GM21723 (cell line): ENCODE results near the gene ADGRG7.
"Not testable (repeated sequence)": the region's sequence is repeated elsewhere in the genome, so short reads cannot be mapped to it uniquely, and the experiment has no call there.

ENCODE experiments used
- ATAC-seq: cut with Tn5 transposase; IDR thresholded peaks from one replicate; pipeline ENCODE4 v1.9.1; 2021; ENCODE audit warnings: mild to moderate bottlenecking, moderate library complexity; ENCODE audit not compliant: unreplicated experiment

Gene ADGRG7, protein sequence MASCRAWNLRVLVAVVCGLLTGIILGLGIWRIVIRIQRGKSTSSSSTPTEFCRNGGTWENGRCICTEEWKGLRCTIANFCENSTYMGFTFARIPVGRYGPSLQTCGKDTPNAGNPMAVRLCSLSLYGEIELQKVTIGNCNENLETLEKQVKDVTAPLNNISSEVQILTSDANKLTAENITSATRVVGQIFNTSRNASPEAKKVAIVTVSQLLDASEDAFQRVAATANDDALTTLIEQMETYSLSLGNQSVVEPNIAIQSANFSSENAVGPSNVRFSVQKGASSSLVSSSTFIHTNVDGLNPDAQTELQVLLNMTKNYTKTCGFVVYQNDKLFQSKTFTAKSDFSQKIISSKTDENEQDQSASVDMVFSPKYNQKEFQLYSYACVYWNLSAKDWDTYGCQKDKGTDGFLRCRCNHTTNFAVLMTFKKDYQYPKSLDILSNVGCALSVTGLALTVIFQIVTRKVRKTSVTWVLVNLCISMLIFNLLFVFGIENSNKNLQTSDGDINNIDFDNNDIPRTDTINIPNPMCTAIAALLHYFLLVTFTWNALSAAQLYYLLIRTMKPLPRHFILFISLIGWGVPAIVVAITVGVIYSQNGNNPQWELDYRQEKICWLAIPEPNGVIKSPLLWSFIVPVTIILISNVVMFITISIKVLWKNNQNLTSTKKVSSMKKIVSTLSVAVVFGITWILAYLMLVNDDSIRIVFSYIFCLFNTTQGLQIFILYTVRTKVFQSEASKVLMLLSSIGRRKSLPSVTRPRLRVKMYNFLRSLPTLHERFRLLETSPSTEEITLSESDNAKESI

DNA sequence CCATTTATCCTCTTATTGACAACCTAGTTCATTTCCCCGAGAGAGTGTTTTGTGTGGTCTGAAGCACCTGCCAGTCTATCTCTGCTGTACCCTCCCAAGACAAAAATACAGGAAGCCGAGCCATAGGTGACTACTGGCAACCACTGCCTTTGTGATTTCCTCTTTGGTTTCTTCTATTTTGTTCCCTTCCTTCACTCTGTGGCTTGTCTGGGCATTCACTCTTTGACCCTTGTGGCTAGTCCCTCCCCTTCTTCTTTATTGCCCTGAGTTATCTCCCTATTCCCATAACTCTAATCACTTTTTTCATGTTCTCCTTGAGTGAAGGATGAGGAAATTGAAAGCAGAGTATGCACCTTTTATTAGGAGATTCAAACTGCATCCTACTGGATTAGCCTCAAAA lies at the start of gene ADGRG7:
Gene ADGRG7 (plus strand): TSS at position 297 of the 400 bp plus-strand sequence. CDS start 256 bp downstream, outside the sequence.
- ATAC-seq: no peak

DNA sequence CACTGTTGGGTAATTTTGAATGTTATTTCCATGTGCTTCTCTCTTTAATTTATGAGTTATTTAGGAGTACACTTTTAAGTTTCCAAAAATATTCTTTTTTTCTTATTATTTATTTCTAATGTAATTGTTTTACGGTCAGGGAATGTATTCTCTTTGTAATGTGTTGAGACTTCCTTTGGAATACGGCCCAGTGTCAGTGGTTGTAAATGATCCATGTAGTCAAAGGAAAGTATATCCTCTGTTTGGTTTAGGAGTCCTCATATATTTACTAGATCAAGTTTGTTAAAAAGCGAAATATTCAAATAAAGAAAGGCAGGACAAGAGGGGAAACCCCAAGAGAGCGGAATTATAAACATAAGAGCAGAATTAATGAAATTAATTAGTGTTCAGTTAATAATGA lies 49.0 kb upstream of the ADGRG7 start:
- ATAC-seq: no peak

DNA sequence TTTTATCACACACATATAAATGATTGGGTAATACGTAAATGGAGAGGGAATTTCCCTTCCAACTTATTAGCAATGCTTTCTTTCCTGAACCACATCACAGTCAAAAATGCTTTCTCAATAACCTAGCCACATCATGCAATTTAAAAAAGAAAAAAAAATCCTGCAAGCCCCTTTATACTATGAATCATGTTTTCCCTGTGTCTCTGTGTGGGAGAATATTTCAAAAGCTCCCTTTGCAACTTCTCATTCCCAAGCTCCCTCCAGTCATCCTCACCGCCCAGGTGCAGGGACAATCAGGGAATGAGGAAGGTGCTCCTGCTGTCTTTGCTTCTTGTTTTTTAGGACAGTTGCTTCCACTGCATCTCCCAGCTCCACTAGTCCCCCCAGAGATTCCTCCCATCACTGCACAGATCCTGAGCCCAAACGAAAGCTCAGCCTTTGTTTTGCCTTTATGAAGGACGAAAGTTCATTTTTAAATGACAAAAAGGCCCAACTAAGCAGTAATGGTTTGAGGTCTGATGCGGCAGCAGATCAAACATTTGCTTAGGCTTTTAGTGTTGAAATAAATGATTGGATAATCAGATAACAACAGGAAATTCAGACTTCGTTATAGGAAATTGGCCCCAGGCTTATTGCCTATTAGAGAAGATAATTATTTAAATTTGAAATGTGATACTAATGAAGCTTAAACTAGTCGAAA lies 47.8 kb upstream of the ADGRG7 start:
- no peak for ATAC-seq

DNA sequence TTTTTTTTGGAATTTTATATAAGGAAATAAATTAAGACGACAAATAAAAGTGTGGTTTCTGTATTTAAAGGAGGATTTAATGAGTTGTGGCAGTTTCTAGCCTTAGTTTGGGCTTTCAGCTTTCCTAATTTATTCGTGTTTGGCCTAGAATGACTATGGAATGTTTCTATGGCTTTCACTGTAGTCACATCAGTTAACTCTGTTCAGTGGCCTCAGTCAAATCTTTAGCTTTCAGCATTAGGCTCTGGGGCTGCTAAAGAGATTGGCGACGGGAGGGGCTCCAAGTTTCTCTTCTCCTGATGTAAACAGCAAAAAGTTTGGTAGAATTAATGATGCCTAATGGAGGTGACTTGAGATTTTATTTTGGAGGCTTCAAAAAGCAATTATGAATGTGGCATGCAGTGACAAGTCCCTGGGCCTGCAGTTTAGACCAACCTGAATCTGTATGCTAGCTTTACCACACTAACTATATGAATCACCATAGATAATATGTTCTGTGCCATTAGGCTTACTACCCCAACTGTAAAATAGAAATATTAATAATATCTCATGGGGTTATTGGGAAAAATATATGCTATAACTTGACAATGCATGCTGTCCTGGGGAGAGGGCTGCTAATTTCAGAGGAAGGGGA lies 47.1 kb upstream of the ADGRG7 start:
- no peak for ATAC-seq

DNA sequence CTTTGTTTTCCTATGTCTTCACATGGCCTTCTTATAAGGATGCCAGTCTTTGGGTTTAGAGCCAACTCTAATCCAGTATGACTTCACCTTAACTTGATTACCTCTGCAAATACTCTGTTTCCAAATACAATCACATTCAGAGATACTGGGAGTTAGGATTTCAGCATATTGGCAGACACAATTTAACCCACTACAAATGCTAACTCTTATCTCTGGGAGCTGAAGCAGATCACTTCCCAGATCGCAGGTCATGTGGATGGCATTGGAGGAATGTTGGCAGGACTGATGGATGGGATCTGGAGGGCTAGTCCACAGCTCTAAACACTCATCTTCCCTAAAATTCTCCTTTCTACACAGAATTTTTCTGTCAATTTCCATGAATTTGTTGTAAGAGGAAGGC lies 46.2 kb upstream of the ADGRG7 start:
- no peak for ATAC-seq

DNA sequence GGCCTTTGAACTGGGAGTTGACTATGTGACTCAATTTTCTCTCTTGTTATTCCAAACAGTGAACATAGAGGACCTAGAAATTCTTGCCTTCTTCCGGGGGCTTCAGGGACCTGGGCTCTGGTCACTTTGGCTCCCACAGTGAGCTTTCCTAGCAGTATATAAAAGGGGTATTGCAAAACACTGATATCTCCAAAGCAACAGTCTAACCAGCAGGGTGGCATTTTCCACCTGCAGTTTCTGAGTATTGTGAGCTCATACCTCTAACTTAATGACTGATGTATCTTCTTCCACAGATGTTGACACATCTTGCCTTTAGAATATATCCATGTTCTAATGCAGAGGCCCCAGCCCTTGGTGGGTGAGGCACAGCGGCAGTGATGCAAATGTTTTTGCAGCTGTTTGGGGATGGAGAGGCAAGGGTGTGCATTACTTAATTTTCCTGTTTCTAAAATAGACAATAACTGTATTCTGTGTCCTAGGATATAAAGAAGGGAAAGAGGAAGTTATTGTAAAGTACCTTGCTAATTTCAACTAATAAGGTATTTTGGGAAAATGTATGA lies 45.7 kb upstream of the ADGRG7 start:
- ATAC-seq: no peak

DNA sequence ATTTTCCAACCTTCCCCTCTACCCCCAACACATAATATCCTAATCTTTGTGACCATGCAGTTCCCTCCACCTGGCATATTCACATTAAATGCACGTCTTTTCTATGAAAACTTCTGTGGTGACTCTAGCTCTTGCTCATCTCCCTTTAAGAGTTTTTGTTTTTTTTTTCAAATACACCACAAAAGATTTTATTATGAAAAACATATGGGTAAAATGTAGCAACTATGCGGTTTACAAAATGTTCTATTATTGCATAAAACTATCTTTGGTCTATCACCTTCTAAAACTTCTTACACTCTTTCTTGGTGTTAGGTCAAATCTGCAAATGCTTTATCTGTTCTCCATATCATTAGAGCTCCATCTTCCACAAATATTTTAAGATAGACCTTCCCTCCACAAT lies 38.6 kb upstream of the ADGRG7 start:
- no peak for ATAC-seq

DNA sequence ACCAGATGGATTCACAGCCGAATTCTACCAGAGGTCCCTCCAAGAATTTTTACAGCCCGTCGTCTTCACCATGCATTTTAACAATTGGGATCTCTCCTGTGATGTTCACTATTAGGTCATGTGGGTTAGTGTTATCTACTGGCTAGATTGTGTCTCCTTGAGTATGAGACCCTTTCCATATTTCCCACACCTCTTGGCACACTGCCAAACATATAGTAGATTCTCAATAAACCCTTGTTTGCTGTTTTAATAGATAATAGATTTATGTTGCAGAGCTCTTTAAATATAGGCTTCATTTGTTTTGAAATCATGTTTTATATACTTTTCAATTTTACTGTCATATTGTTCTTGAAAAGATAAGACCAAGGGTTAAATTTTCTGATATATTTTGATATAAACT lies 34.9 kb upstream of the ADGRG7 start:
- no peak for ATAC-seq

DNA sequence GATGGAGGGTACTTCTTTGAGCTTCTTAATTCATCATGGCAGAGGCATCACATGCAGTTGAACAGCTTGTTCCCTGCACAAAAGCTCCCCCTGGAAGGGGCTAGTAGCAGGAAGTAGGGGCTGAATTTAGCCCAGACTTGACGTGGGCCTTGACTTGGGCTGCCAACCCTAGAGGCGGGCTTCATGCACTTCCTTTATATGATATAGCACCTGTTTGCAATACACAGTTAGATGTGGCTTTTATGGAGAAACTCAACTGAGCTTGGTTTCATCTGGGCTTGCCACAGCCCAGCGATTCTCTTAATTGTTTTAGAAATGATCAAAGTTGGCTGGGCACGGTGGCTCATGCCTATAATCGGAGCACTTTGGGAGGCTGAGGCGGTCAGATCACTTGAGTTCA lies 33.7 kb upstream of the ADGRG7 start:
- no peak for ATAC-seq

DNA sequence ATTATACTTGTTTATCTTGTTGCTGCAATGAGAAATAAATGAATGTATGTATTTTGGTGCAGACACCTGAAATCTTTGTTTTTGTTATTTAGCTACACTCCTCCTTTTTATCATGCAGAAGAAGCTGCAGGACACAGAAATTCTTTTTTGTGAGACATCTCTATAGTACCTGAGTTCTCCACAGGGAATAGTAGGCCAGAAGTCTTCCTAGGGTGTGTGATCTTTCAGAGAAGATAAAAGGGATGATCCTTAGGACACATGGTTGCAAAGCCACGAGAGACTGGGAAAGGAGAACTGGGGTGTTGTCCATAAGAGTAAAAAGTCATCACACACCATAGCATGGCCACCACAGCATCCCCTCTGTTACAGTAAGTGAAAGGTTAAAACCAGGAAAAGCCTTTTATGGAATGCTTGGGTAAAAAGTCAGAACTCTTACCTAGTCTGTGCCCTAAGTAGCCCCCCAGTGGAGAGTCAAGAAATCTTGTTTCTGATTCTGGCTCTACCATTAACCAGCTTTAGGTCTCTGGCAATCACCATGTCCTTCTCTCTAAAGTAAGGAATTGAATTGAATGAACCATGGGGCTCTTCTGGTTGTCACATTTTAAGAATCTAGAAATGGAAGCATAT lies 31.9 kb upstream of the ADGRG7 start:
- ATAC-seq: no peak

DNA sequence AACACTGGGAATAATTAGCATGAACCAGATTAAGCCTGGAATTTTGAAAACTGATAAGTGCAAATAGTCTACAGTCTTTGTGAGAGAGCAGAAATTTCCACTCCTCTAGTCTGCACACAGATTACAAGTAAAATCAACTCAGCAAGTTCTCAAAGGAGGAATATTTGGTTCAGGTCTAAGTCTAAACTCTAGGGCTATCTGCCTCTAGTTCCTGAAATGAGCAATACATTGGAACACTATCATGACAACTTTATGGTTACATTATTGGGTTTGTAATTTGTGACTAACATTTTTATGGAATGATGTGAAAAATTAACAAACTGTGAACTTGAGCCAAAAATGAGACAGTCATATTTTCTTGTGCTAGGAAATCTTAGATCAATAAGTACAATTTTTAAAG lies 30.8 kb upstream of the ADGRG7 start:
- ATAC-seq: no peak

DNA sequence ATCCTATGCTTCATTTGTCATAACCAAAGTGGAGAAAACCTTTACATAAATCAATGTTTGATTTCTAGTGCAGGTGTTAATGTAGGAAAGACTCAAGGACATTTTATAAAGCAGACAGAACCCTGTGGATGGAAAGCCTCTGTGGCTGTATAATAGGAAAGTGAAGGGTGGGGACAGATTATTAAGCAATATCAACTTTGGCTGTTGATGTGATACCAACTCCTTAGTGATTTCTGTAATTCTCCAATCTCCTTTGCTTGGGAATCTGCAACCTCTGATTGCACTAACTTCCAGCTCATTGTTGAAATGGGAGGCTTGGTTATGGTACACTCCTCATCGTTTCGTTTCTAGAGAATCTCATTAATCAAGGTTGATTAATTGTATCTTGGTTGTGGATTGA lies 29.3 kb upstream of the ADGRG7 start:
- no peak for ATAC-seq

DNA sequence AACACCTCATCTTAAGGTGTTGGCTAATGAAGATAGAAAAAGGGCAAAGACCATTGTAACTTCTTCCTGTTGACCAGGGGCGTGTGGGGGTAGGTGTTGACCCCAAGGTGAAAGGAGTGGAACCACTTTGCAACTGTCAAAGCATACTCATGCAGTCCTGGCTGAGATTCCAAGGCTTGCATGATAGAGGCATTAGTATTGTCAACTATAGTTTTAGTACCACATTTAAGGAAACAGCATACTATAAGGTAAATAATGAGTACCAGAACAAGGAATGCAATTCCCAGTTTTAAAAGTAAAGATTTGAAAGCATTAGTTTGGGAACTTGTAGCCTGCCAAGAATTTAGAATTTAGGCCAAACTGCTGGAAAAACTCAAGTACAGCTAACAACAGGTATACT lies 27.8 kb upstream of the ADGRG7 start:
- no peak for ATAC-seq

DNA sequence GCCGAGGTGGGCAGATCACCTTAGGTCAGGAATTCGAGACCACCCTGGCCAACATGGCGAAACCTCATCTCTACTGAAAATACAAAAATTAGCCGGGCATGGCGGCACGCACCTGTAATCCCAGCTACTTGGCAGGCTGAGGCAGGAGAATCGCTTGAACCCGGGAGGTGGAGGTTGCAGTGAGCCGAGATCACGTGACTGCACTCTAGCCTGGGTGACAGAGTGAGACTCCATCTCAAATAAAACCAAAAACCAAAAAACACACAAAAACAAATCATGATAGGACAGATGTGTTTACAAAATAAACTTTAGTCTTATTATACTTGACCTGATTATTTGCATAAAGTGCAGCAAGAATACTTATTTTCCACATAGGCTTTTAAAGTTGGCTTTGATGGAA lies 27.2 kb upstream of the ADGRG7 start:
- ATAC-seq: not testable (repeated sequence)

DNA sequence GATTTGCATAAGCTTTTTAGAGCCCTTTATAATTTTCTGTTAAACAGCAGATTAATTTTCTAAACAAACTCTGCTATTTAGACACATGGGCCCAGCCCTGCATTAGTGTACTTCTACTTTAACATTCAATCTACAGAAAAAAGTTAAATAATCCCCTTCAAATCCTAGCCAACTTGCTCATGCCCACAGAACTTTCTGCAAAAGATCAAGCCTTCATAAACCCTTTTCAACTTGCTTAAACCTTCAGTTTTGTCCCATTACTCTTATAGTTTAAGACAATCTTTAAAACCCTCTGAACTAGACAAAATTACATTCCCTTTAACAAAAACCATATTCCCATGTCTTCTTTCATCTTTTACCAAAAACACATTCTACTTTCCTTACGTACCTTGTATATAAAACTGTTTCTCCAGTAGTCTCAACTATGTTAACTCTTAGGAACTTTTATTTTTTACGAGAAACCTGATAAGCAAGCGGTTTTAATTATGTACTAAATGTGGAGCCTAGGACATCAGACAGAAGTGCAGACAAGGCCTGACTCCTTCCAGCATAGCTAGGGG lies 25.2 kb upstream of the ADGRG7 start:
- ATAC-seq: no peak

DNA sequence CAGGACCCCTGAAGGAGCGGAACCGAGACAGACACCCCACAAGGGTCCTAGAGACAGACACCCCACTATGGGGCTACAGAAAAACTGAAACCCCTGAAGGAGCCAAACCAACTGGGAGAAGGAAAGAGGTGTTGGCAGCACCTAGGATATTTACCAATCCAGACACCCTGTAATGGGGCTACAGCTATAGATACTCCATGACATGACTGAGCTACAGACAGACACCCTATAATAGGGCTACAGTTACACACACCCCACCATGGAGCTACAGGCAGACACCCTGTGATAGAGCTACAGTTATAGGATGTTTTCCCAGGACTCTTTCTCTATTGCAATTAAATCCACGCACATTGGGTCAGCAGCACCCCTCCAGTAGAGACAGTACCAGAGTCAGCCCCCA lies 22.6 kb upstream of the ADGRG7 start:
- no peak for ATAC-seq

DNA sequence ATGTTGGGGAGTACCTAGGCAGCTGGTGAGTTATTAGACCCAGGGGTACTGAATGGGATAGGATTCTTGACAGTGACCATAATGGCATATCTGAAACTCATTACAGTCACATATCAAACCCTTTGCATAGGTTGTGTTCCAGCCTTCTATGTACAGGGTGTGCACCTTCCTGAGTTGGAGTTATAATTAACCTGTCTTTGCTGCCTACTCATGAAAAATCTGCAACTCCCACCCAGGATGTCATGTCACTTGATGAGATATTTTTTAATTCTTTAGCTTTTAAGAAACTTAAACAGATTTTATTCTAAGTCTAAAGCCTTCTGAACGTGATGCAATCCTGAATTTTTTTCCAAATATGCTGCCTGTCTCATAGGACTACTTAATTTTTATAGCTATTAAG lies 21.1 kb upstream of the ADGRG7 start:
- no peak for ATAC-seq

DNA sequence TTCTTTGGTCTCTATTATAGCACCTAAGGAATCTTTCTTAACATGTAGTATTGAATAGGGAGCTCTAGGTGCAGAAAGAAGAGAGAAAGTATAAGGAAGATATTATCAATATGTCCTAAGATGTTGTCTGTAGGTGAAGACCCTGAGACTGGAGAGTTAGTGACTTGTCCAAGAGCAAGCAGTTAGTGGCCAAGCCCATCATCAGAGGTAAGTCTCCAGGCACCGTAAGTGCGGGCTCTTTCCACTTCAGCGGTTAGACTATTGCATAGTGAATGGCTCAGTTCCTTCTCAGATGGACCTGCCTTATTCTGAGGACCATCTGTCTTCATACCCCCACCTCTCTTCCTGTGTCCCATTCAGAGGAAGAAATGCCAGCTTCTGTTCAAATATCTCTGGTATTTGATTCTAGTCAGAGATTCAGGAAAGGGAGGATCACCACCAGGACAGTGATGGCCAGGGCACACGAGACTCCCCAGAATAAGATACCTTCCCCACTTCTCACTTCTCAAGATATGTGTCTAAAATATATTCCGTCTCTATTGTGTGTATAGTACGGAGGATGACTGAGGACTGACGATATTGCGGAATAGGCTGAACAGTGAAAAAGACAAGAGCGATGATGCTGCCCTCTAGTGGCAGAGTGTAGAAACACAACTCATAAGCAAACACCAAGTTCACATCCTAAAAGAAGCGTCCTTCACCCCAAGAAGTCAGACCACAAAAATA lies 19.1 kb upstream of the ADGRG7 start:
- peak; percentile 93 for ATAC-seq

DNA sequence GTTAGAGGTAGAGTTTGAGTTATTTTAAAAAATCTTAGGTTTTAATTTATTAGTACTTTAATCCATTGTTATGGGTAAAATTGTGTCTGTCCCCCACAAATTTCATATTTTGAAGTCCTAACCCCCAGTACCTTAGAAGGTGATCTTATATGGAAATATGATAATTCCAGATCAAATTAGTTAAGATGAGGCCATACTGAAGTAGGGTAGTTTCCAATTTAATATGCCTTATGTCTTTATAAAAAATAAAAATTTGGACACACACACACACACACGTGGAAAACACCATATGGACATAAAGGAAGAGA lies 18.6 kb upstream of the ADGRG7 start:
- ATAC-seq: no peak

DNA sequence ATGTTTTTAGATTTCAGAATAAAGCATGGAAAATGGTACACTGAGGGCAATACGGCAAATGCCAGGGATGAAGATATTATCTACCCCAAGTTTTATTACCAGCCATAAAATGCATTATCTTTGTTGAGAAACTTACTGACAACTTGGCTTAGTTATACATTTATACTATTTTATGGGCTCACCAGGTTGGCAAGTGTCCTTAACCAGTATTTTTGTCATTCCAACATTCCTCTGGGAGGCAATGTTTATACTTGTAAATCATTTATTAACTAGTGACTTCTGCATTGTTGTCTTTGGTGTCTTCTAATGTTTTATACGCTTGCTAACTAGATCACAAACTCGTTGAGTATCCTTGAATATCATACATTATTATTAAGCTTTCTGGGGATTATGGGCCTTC lies 18.0 kb upstream of the ADGRG7 start:
- ATAC-seq: no peak
